Body of pancreas (tissue), 4 donors: ENCODE results near the gene CAPN5.

Experiments
- CTCF ChIP-seq, 7 experiments: fragments of 450-650 bp in 4 of 7; fragments of 200-600 bp in 3 of 7; sonication (generic) in 3 of 7; IDR thresholded peaks; one replicate each; pipeline ENCODE4 v1.5.1; 2016 to 2019; ENCODE audit warnings: antibody characterized with exemption in 7 of 7
- POLR2A ChIP-seq, 3 donors: fragments of 450-650 bp; IDR thresholded peaks; one replicate each; pipeline ENCODE4 v1.6.1; 2016; ENCODE audit warnings: antibody characterized with exemption in 3 of 3, mild to moderate bottlenecking in 2 of 3

- TF ChIP-seq CTCF (IDR thresholded peaks at IDR 0.05) (no peak), POLR2A (IDR thresholded peaks at IDR 0.05) (no peak)
Measured at GRCh38 chr11:77115956-77116355, 49.2 kb downstream of the CAPN5 start.
